GM18870 (cell line): ENCODE data around the gene ESPN.
"Not testable (repeated sequence)": the region's sequence is repeated elsewhere in the genome, so short reads cannot be mapped to it uniquely, and the experiment has no call there.

Experiments
- ATAC-seq: cut with Tn5 transposase; IDR thresholded peaks from one replicate; pipeline ENCODE4 v1.9.1; 2021; ENCODE audit warnings: moderate library complexity; ENCODE audit not compliant: unreplicated experiment

The ESPN gene

DNA sequence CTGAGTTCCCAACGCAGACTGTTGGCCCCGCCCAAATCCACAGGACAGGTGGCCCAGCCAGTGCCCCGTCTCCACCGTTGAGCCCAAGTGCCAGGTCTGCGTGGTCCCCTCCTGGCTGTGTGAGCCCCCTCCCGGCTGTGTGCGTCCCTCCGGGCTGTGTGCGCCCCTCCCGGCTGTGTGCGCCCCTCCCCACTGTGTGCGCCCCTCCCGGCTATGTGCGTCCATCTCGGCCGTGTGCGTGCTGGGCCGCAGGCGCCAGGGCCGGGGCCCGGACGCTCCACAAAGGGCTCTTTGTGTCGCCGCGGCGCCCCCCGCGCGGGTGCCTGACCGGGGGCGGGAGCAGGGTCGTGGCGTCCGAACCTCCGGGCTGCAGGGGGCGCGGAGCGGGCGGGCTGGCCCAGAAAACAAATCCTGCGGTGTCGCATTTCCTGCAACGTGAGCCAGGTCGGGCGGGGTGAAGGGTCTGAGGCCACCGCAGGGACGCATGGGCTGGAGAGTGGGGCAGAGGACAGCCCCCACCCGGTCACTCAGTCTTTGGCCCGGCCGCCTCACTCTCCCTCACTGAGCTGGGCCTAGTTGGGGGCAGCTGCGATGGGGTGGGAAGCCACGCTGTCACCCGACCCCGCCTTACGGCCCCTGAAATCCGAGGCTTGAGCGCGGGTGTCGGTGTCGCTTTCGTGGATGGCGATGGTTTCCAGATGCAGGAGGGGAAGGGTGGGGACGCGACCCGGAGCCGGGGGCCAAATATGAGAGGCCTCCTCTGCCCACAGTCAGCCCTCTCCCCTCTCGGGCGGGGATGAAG is 22.6 kb downstream of the ESPN start:
- ATAC-seq: no peak

DNA sequence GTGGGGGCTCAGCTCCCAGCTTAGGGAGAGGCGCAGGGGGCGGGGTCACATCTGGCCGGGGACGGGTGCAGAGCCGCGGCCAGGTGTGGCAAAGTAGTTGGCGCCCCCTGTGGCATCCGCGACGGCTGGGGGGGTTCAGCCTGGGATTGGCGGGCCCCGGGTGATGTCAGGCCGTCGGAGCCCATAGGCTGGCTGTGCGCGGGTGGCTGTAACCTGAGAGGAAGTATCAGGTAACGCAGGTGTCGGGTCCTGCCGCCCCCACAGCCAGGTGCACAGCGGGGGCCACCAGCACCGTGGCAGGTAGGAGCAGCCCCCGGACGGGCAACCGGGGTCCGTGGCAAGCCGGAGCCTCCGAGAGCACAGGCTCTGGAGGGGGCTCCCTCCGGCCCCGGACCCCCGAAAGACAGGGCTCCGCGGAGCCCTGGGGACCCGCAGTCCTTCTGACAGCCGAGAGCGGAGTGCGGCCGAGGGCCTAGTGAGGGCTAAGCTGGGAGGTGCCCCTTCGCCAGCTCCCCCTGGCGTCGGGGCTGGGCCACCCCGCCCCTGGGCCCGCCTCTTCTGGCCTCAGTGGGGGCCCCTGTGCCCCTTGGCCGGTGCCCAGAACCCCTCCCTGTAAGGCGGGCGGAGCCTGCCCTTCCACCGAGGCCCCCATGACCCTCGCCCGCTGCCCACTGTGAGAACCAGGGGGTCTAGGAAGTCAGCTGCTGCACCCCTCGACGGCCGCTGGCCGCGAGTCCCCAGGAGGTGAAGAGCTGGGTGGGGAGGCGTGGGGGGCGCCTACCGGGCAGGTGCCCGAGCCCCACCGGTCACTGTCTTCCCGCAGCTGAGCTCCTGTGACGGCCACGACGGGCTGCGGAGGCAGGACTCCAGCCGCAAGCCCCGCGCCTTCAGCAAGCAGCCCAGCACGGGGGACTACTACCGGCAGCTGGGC is 23.5 kb downstream of the ESPN start:
- no peak for ATAC-seq

DNA sequence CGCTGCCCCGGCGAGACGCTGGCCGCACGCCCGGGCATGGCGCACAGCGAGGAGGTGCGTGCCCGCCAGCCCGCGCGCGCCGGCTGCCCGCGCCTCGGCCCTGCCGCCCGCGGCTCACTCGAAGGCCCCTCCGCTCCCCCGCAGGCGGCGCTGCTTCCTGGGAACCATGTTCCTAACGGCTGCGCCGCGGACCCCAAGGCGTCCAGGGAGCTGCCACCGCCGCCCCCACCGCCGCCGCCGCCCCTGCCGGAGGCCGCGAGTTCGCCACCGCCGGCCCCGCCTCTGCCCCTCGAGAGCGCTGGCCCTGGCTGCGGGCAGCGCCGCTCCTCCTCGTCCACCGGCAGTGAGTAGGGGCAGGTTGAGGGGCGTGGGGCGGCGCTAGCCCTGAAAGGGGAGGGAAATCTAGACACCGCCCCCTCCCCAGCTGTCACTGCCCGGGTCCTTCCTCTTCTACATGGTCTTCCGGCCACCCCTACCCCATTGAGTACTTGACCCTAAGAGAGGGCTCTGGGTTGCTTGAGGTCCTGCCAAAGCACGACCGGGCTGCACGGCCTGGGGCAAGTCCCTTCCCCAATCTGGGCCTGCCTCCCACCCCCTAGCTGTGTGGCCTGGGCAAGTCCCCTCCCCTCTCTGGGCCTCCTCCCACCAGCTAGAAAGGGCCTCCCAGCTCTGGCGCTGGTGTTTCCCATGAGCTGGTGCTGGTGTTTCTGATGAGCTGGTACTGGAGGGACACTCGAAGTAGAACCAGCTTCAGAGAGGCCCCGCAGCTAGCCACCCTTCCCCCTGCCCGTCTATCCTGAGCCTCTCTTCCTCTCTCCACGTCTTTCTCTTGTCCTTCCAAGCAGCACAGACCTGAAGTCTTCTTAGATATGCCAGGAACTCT is 24.4 kb downstream of the ESPN start:
- ATAC-seq: no peak

DNA sequence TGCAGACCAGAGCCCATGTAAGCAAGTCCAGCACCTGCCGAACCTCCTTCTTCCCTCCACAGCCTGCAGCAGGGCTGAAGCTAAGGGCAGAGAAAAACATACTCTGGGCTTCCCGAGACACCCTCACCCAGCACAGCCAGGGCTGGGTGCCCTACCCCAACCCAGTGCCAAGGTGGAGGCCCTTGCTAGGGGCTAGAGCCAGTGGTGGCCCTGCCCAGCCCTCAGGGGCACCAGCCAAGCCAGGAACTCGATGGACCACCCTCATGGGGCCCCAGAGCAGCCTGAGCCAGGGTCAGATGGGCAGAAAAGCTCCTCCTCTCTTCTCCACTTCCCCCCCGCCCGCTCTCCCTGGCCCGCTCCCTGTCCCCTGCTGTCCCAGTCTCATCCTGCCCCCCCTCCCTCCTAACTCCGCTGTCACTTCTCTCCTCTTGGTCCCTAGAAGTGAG is 25.5 kb downstream of the ESPN start:
- no peak for ATAC-seq

DNA sequence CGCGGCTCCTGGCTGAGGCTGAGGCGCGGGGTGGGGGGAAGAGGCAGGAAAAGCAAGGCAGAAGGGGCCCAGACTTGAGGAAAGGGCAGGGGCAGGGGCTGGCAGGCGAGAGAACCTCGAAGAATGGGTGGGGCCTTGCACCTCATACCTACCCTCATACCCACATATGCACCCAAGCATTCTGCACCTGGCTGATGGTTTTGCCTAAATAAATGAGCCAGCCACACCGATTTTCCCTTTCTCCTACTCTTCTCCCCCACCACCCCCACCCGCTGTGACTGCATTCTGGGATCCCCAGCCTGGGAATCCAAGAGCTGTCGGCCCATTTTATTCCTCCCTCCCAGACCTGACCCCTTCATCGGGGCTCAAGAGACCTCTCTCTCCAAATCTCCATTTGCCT is 25.9 kb downstream of the ESPN start:
- ATAC-seq: not testable (repeated sequence)

DNA sequence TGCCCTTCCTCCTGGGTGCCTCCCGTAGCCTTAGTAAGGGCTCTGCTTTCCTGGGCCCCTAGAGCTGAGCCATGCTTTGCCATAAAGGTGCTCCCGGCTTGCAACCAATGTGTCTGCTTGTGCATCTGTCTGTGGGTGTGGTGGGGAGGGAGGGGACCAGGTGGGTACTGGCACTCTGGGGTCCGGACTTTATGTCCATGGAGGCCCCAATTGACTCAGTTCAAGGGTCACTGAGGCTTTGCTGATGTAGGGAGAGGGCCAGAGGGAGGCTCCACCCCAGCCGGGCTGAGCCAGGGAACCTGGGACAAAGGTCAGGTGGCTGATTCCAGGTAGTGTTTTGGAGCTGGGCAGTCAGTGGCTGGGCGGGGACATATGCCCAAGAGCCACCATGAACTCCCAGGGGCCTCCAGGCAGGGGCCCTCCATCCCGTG is 26.4 kb downstream of the ESPN start:
- ATAC-seq: no peak

DNA sequence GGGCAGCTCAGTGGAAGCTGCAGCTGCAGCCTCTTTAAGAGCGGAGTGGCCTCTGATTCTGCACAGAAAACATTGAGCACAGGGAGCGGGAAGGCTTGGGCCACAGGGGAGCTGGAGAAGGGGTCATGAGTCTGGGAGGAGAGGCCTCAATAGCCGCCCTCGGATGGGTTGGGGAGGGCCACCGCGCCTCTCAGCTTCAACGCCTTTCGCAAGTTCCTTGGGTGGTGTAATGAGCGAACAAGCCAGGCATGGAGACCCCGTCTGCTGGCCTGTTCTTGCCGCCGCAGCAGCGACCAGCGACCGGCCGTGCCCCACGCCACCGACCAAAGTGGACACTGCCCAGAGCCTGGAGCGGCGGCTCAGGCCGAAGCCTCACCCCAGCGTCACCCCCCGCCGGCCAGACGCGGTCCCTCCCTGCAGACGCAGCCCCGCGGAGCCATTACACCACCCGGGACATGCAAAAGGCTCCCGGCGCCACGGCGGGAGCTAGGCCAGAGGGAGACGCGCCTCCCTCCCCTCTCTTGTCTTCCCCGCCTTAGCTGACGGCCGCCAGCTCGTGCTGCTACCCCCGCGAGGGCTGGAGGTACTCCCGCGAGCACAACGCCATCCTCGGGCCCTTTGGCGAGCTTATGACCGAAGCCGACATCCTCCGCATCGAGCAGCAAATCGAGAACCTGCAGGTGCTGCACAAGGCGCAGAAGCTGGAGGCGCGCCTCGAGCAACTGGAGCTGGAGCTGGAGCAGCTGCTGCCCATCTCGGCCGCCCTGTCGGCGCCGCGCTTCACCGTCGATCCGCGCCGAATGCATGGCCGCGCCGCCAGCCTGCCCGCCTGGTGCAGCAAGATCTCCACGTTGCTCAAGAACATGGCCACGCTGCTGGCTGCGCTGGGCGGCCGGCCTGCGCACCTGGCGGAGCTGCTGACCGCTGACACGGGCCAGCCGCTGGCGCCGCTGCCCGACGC is 29.6 kb downstream of the ESPN start:
- not testable (repeated sequence) for ATAC-seq

DNA sequence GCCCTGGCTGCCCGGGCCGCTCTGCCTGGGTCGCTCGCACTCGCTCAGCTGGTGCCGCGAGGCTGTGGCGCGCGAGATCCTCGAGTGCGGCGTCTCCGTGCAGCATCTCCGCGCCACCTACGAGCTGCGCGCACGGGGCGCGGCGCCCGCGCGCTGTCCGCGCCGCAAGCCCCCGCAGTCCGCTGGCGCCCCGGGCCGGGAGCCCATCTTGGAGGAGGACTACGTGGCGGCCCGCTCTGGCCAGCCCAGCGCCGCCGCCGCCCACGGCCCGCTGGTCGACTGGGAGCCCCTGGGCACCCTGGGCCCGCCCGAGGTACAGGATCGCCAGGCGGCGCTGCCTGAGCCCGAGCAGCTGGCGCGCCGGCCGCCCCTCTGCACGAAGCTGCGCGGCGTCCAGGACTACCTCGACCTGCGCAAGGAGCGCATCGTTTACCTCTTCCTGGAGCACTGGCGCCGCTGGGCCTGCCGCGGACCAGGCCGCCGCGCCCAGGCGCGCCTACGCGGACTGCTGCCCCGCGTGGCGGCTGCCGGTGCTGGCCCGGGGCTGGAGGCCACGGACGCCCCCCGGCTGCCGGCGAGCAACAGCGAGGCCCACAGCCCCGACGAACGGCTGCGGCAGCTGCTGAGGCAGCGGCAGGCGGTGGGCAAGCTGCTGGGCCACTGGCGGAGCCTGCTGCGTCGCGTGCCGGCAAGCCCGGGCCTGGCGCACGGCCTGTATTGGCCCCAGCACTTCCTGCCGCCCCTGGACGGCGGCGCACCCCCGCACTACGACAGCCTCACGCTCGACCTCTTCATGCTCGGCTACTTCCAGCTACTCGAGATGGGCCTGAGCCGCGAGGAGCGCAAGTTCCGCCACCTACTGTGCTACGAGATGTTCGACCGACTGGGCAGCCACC is 30.5 kb downstream of the ESPN start:
- ATAC-seq: no peak

DNA sequence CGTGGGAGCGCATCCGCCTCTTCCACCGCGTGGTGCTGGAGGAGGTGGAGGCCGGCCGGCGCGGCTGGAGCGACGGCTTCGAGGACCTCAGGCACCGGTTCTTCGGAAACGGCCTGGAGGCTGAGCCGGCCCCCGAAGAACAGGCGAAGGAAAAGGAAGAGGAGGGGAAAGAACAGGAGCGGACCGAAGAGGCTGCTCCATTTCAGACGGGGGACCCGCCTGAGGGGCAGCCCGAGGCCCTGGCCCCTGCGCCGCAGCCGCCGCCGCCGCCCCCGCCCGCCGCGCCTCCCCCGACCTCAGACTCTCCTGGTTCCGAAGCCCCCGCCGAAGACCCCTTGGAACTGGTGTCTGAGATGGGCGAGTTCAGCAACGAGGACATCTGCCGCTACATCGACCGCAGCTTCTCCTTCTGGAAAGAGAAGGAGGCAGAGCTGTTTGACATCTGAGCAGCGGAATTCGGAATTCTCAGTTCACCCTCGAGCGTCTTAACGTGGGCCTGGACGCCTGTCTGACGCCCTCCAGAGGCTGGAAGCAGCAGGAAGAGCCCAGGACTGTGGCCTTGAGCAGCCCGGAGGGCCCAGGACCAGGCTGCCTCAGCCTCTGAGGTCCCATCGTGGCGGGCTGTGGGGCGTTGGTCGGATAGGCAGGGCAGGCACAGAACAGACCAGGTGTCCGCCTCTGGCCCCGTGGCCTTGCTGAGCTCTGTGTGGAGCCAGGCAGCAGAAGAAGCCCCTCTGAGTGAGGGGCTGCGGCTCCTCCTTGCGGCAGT is 31.4 kb downstream of the ESPN start:
- ATAC-seq: not testable (repeated sequence)

DNA sequence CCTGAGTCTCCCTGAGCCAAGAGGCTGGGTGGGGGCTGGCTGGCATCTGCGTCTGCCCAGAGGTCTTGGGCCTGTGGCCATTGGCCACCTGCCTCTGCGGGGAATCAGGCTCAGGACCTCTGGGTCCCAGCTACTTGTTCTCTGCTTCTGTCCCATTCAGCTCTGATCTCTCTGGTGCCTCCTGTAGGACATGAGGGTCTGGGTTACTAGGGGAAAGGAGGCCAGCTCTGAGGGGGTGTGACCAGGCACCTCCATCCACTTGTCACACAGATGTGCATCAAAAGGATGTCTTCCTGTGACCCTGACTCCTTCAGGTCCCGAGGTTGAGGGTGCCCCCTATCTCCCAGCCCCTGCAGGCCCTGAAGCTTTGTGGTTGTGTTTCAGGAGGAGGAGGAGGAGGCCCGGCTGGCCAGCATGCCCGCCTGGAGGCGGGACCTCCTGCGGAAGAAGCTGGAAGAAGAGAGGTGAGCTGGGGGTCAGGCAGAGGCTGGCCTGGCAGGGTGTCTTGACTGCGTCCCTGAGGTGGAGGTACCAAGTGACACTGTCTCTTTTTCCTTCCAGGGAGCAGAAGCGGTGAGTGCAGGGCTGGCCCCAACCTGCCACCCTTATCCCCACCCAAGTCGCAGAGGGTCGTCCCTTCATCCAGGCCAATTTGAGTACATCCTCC is 32.4 kb downstream of the ESPN start:
- no peak for ATAC-seq

DNA sequence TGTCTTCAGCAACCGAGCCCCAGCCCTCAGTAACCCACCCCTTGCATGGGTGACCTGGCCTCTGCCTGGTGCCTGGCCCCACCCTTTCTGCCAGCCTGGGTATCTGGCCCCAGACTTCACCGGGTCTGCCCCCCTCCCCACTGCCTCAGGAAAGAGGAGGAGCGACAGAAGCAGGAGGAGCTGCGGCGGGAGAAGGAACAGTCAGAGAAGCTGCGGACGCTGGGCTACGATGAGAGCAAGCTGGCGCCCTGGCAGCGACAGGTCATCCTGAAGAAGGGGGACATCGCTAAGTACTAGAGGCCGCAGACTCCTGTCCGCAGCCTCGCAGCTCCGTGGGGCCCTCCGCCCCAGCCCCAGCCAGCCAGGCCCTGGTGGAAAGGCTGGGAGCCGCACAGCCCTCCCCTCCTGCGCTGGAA is 35.3 kb downstream of the ESPN start:
- no peak for ATAC-seq

DNA sequence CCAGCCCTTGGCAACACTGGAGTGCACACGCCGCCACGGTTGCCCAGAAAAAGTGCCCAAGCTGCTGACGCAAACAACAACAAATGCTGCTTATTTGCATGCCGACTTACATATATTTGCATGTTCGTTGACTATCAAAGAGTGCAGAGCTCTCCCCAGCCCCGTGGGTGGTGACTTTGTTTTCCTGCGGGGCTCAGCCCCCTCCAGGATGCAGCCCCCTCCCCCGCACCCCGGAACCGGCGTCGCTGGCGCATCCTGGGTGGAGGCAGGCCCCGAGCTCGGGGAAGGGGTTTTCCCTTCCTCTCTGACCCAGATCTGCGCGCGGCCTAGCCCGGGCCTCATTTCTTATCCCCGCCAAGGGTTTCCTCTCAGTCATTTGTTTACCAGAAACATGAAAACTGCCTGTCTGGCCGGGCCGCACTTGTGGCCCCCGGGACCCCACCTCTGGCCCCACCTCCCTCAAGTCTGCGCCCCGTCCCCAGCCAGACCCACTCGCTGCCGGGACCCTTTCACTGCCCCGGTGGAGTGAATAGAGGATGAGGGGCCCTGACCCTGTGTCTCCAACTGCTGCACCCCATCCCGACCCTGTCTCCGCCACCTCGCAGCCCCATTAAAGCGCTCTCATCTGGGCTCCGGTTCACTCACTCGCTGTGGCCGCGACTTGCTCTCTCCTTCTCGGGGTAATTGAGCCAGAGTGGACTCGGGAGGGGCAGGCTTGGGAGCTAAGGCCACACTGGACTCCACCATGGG is 35.9 kb downstream of the ESPN start:
- ATAC-seq: no peak

DNA sequence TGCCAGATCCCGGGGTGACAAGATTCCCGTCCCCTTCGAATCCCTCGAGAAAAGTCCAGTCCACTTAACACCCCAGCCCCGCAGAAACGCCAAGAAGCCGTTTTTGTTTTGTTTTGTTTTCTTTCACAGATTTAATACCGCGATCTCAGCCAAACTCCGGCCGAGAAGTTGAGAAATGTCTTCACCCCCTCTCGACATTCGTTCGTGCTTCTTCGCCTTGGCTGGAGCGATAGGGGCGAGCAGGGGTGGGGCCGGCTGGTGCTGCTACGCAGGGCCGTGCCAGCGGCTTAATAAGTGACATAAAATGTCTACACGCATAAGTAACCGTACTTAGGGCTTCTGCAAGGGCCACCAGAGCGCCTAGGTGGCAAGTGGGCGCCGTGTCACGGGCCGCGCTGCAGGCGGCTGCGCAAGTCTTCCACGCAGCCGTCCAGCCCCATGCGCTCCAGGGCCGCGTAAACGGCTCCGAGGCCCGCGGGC is 36.5 kb downstream of the ESPN start:
- no peak for ATAC-seq

DNA sequence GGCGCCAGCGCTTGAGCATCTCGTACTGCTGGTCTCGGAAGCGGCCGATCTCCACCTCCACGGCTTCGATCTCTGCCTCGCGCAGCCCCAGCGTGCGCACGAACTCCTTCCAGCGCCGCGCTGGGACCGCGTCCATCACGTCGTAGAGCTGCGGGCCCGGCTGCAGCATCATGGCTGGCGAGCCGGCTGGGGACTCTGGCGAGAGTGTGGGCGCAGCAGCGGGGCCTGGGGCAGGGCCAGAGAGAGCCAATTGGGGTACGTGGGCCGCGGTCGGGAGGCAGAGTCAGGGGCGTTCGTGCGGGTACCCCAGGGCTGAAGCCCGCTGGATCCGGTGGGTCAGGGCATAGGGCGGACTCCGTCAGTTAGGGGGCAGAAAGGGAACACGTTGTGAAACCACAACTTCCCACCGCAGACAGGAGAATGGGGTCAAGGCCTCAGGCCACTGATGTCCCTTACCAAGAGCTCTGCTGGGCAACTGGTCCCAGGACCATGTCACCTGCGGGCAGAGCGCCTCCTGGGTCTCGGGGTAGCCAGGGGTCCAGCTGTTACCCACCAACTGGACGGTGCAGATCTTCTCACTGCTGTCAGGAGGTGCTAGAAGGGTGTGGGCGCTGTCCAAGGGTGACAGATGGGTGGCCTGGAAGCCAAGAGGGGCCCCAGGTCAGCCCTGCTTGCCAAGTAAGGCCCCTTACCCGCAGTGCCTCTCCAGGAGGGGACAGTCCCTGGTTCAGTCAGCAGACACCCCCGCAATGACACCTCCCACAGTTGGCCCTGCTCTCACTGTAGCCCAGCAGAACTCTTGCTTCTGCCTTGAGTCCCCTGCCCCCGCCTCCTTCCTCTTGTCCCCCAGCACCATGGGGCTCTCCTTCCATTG is 37.2 kb downstream of the ESPN start:
- ATAC-seq: no peak

DNA sequence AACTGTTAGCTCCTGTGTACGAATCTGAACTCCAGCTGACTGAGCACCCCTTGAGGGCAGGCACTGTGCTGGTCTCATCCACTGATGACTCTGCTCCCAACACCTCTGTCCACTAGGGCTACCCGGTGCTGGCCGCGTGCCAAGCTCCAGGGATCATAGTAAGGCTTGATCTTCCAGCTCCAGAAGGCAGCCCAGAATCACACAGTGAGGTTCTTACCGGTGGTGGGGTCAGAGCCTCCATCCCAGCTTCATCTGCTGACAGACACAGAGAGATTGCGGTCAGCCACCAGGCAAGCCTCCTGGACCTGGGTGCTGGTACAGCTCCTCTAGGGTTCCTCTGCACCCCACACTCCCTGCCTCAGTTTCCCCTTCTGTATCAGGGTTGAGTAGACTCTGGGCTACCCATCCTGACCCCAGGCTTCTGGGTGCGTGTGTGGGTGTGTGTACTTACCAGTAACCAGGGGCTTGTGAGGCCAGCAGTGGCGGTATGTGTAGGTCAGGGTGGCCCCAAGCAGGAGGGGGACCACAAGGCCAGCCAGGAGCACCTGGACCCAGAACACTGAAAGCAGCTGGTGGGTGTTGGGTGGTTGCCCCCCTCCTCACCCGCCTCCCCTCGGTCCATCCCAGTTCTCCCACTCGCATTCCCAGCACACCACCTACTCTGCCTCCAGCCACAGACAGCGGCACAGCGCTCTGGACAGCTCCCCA is 38.0 kb downstream of the ESPN start:
- no peak for ATAC-seq
